Stimulated activated CD8-positive, alpha-beta memory T cell treated with anti-CD3 and anti-CD28 coated beads, Interleukin-2, amount 100 ng/mL, for 1 hour (primary cell): ENCODE results near the gene CYLC2.

Experiments
- DNase-seq, 2 donors: peaks; one replicate each; pipeline ENCODE4 v3.0.0-alpha.2; 2020; ENCODE audit warnings: low read depth in 2 of 2

The CYLC2 gene, protein sequence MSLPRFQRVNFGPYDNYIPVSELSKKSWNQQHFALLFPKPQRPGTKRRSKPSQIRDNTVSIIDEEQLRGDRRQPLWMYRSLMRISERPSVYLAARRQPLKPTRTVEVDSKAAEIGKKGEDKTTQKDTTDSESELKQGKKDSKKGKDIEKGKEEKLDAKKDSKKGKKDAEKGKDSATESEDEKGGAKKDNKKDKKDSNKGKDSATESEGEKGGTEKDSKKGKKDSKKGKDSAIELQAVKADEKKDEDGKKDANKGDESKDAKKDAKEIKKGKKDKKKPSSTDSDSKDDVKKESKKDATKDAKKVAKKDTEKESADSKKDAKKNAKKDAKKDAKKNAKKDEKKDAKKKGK

GRCh38 chr9:102995033-102995432 lies at the start of gene CYLC2:
CYLC2 (plus strand) TSS chr9:102995333; CDS start chr9:102995381, 48 bp downstream.
- no peak for DNase-seq

DNA sequence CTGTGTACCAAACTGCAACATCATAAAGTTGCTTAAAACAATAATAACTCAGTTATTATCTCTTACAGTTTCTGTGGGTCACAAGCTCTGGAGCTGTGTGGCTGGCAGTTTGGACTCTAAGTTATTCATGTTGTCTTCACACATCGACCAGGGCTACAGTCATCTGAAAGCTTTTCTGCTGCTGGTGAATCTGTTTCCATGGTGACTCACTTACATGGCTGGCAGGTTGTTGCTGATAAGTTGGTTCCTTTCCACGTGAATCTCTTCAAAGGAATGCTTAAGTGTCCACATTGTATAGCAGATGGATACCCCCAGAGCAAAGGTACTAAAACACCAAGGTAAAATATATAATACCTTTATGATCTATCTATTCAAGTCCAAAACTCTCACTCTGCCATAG lies 44.8 kb upstream of the CYLC2 start:
- DNase-seq = no peak

DNA sequence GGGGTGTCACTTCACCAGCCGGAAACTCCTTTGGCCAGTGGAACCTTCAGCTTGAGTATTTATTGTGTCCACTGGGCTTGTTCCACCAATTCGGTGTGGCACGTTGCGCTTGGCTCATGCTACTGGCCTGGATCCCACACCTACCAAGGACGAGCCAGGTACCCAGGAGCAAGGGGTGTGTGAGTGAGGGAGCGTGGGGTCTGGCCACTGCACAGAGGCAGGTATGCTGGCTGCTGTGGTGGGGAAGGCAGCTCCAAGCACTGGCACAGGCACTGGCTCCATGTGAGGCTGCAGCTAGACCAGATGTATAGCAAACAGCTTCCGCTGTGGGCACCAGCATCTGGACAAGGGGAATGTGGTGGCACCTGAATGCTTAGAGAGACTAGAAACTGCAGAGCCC lies 28.1 kb upstream of the CYLC2 start:
- no peak for DNase-seq

DNA sequence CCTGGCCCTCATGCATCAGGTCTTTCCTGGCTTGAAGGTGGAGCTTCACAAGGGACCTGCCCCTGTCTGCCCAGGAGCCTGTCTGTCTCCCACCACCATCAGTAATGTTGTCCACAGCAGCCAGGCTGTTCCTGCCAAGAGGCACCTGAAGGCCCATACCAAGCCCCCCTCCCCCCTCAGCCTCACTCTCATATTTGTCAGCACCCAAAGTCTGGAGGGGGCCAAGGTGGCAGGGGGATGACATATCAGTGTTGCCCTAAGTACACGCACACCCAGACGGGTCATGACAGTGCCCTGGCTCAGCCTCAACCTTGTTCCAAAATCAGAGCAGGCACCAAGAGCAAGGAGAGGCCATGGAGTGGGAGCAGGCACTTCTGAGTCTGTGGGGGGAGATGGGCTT lies 27.2 kb upstream of the CYLC2 start:
- no peak for DNase-seq

DNA sequence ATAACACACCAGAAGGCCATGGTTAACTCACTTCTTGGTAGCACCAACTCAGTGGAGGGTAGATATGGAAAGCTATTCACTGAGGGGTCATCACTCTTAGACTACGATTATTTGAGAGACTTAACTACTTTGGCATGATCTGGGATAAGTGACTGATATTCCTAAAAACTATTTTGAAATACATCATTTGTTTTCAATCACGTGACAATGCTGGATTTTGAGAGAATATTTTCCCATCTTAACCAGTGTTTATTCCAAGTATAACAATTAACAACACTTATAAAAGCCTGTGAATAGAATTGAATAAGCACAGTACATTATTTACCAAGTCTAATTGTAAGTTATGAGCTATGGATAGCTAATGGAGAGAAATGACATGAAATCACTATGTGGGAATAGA lies 22.4 kb upstream of the CYLC2 start:
- DNase-seq = no peak

- DNase-seq = no peak
These were observed 20.6 kb upstream of the CYLC2 start for GRCh38 chr9:102974530-102974929.

GRCh38 chr9:102975251-102975650 lies 19.9 kb upstream of the CYLC2 start:
- DNase-seq = no peak

DNA sequence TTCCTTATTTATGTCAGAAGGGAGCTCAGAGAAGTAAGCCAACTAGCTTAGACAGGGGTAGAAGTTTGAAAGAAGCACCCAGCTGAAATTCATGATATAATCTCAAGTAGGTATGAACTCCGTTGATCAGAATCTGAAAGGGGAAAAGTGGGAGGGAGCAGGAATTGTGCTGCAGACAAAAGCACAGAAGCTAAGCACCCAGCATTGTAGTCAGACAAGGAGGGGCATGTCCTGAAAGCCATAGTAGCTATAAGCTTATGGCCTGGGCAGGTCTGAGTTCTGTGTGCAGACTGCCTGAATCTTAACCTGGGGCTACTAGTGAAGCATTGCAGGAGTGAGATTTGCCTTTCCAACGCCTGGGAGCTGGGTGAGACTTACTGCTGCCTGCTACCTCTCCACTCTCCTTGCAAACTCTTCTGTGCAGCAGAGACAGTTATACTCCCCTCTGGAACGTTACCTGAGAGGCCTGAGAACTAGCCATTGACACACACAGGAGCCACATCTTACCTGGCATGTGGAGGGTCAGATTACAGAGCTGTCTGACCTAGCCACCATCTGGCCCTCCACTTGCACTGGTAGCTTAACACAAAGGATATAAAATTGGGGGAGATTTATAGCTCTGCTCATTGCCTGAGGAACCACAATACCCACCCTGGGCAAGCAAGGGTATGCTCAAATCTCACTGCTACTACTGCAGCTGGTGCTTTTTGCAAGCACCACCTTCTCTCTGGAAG lies 9.8 kb upstream of the CYLC2 start:
- DNase-seq = no peak

DNA sequence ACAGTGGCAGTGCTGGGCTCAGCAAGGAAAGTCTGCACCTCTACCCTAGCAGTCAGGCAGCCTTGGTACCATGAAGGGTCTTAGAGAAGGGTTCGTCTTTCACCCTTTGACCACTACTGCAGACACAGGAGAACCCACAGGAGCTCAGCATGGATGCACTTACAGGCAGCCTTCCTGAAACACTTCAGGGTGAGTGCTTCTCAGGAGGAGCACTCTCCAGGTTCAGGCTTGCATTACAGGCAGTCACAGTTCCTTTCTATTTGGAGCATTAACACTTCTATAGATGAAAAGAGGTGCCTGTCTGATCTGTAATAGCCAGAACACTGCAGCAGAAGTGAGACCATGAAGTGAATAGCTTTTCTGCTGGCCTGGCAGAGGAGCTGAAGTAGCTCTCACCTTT lies 8.7 kb upstream of the CYLC2 start:
- no peak for DNase-seq

DNA sequence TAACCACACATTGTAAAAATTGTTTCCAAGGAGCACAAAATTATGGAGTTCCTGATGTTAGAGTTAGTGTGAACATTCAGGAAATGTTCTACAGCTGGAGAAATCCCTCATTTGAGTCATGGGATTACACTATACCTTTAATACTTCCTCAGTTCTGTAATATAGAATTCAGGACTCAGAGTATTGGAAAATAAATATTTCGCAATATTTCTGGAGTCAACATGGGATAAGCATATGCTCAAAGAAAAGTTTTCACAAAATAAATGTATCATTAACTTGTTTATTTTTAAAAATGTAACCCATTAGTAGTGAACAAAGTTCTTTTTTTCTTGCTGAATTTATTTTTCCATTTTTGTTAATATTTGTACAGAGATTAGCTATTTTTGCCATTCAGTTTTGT lies 8.6 kb downstream of the CYLC2 start:
- DNase-seq = no peak

- no peak for DNase-seq
These were observed 19.1 kb downstream of the CYLC2 start for GRCh38 chr9:103014242-103014641.

GRCh38 chr9:103025796-103026195 lies 30.7 kb downstream of the CYLC2 start:
- no peak for DNase-seq

- no peak for DNase-seq
These were observed 42.7 kb downstream of the CYLC2 start for GRCh38 chr9:103037508-103038477.

GRCh38 chr9:103041961-103042360 lies 46.8 kb downstream of the CYLC2 start:
- no peak for DNase-seq
